ENCODE measurements around the gene SEC14L2. TPM values are rescaled to one million over a fixed set of nuclear protein-coding genes. Genes with fewer than 3 reads are reported as not detected.

Gene SEC14L2
- total and polyA plus RNA-seq, 2 donors (not counting 3 experiments of a cell fraction or from before 2014, with no cell fraction given) = 22.5 to 28.8 TPM

GRCh38 chr22:30455075-30455840 is 58.4 kb downstream of the SEC14L2 start:
- ChIA-PET POLR2A (no interaction called here), CTCF (no interaction called here)
- H3K4me1 ChIP-seq (ENCODE audit: control insufficient read depth, extremely low read depth, insufficient read depth, low read length) = no peaks in the 10 kb centered on the region
- H3K9ac ChIP-seq (replicated peaks; ENCODE audit: extremely low read depth, insufficient read depth, low read length) = no peak overlapping the region
- no peaks in the 10 kb centered on the region for H3K9me3 ChIP-seq (replicated peaks; ENCODE audit: control insufficient read depth, insufficient read depth, low read length)
- H3K4me3 ChIP-seq (replicated peaks in 1 of 3; ENCODE audit: insufficient read depth in 1 of 3, low read depth in 1 of 3, low read length in 3 of 3) = no peak overlapping the region
- TF ChIP-seq CTCF (IDR thresholded peaks at IDR 0.05; ENCODE audit: extremely low read depth in 1 of 2, insufficient read depth in 1 of 2, low read depth in 1 of 2, low read length in 2 of 2) (no peak), MYC (IDR thresholded peaks at IDR 0.05; ENCODE audit: low read depth, low read length) (no peak), FOS (IDR thresholded peaks at IDR 0.05; ENCODE audit: borderline replicate concordance, insufficient read depth, low read length) (no peak), GATA2 (IDR thresholded peaks at IDR 0.05; ENCODE audit: insufficient read depth, insufficient read length, low read depth, low read length) (no peak)
- dilution Hi-C loops (cut with MboI; ENCODE audit: extremely low pct_ligation_motif_present, low sequenced_read_pairs) = no loop called here
- H3K36me3 ChIP-seq (ENCODE audit: control insufficient read depth in 2 of 2, extremely low read depth in 1 of 2, insufficient read depth in 2 of 2, low read length in 2 of 2) = no peaks in the 10 kb centered on the region
- no peaks in the 10 kb centered on the region for H4K20me1 ChIP-seq (replicated peaks; ENCODE audit: control insufficient read depth, extremely low read depth, insufficient read depth, low read length)
- H3K79me2 ChIP-seq (ENCODE audit: control insufficient read depth, insufficient read depth, low read length) = no peaks in the 10 kb centered on the region
- H3K9me1 ChIP-seq (replicated peaks; ENCODE audit: control insufficient read depth, extremely low read depth, insufficient read depth, low read length) = no peaks in the 10 kb centered on the region
- H3K4me2 ChIP-seq (ENCODE audit: insufficient read depth, low read length) = no peak overlapping the region
- no peaks in the 10 kb centered on the region for H3K27me3 ChIP-seq (ENCODE audit: control insufficient read depth in 2 of 2, insufficient read depth in 2 of 2, low read length in 2 of 2)
- intact Hi-C loops (cut with micrococcal nuclease) = no loop called here
- BruUV-seq (replicated peaks) = no TSS peak
- H2AFZ ChIP-seq (ENCODE audit: low read depth, low read length) = no peak overlapping the region
- FAIRE-seq = no peak
- no peak for DNase-seq (ENCODE audit: low read depth, low spot score)
- H3K27ac ChIP-seq (ENCODE audit: insufficient read depth, low read depth, low read length) = no peak overlapping the region

GRCh38 chr22:30457981-30458380 is 61.2 kb downstream of the SEC14L2 start:
- no peak overlapping the region for H3K4me2 ChIP-seq (ENCODE audit: insufficient read depth, low read length)
- no peaks in the 10 kb centered on the region for H3K9me3 ChIP-seq (replicated peaks; ENCODE audit: control insufficient read depth, insufficient read depth, low read length)
- no peaks in the 10 kb centered on the region for H3K27me3 ChIP-seq (ENCODE audit: control insufficient read depth in 2 of 2, insufficient read depth in 2 of 2, low read length in 2 of 2)
- CTCF ChIA-PET = interaction anchor here (0.6 to 2.2 kb wide), 2 partner anchors 26 to 311 kb away, joined by 3 to 8 read pairs; no protein-coding TSS in a partner anchor
- no TSS peak for BruUV-seq (replicated peaks)
- H3K9ac ChIP-seq (replicated peaks; ENCODE audit: extremely low read depth, insufficient read depth, low read length) = no peak overlapping the region
- no peak overlapping the region for H2AFZ ChIP-seq (ENCODE audit: low read depth, low read length)
- POLR2A ChIA-PET = no interaction called here
- dilution Hi-C loops (cut with MboI; ENCODE audit: extremely low pct_ligation_motif_present, low sequenced_read_pairs) = no loop called here
- H3K9me1 ChIP-seq (replicated peaks; ENCODE audit: control insufficient read depth, extremely low read depth, insufficient read depth, low read length) = no peaks in the 10 kb centered on the region
- DNase-seq (ENCODE audit: low read depth, low spot score) = no peak
- H3K36me3 ChIP-seq (ENCODE audit: control insufficient read depth in 2 of 2, extremely low read depth in 1 of 2, insufficient read depth in 2 of 2, low read length in 2 of 2) = no peaks in the 10 kb centered on the region
- no peak overlapping the region for H3K4me3 ChIP-seq (replicated peaks in 1 of 3; ENCODE audit: insufficient read depth in 1 of 3, low read depth in 1 of 3, low read length in 3 of 3)
- H4K20me1 ChIP-seq (replicated peaks; ENCODE audit: control insufficient read depth, extremely low read depth, insufficient read depth, low read length) = no peaks in the 10 kb centered on the region
- no peak for FAIRE-seq
- no peak overlapping the region for H3K27ac ChIP-seq (ENCODE audit: insufficient read depth, low read depth, low read length)
- intact Hi-C loops (cut with micrococcal nuclease) = no loop called here
- H3K79me2 ChIP-seq (ENCODE audit: control insufficient read depth, insufficient read depth, low read length) = no peaks in the 10 kb centered on the region
- TF ChIP-seq JUN (IDR thresholded peaks at IDR 0.05; ENCODE audit: borderline replicate concordance, insufficient read depth, insufficient read length, low read depth) = no peak
- TF ChIP-seq MYC (IDR thresholded peaks at IDR 0.05; ENCODE audit: low read depth, low read length) = no peak
- TF ChIP-seq GATA2 (IDR thresholded peaks at IDR 0.05; ENCODE audit: insufficient read depth, insufficient read length, low read depth, low read length) = no peak
- TF ChIP-seq POLR2AphosphoS5 (IDR thresholded peaks at IDR 0.05; ENCODE audit: insufficient read depth, low read depth, low read length) = no peak
- TF ChIP-seq EZH2 (IDR thresholded peaks at IDR 0.05; ENCODE audit: borderline replicate concordance, low read depth, low read length, severe bottlenecking) = no peak
- H3K4me1 ChIP-seq (ENCODE audit: control insufficient read depth, extremely low read depth, insufficient read depth, low read length) = no peaks in the 10 kb centered on the region

All from endothelial cell of umbilical vein (primary cell).